Activated naive CD8-positive, alpha-beta T cell treated with anti-CD3 and anti-CD28 coated beads, Interleukin-2, amount 50 U/mL, for 24 hours (primary cell): ENCODE measurements around the gene PRR33.
"Not testable (repeated sequence)": the region's sequence is repeated elsewhere in the genome, so short reads cannot be mapped to it uniquely, and the experiment has no call there.

Experiments used
- ATAC-seq: fragments of 150-1000 bp; cut with Tn5 transposase; one replicate; pipeline ENCODE4 v1.10.0; 2021
- DNase-seq: peaks from one replicate; pipeline ENCODE4 v3.0.0; 2021
- H3K27ac Mint-ChIP-seq: one replicate; pipeline ENCODE4 v1.8.0; 2021; ENCODE audit warnings: mild to moderate bottlenecking, mixed read lengths
- H3K27me3 Mint-ChIP-seq: one replicate; pipeline ENCODE4 v1.8.0; 2021; ENCODE audit warnings: mixed read lengths
- H3K36me3 Mint-ChIP-seq: one replicate; pipeline ENCODE4 v1.8.0; 2021; ENCODE audit warnings: low read depth, mixed read lengths
- H3K4me1 Mint-ChIP-seq: one replicate; pipeline ENCODE4 v1.8.0; 2021; ENCODE audit warnings: mixed read lengths
- H3K4me3 Mint-ChIP-seq: one replicate; pipeline ENCODE4 v1.8.0; 2021; ENCODE audit warnings: mild to moderate bottlenecking, moderate library complexity, mixed read lengths
- H3K9me3 Mint-ChIP-seq: one replicate; pipeline ENCODE4 v1.8.0; 2021; ENCODE audit warnings: mixed read lengths

The PRR33 gene

GRCh38 chr11:1880746-1881441 lies 10.8 kb downstream of the PRR33 start:
- DNase-seq (peak; percentile 3), ATAC-seq (no peak)
- peaks cover 12% of the 10 kb centered on the region for H3K4me1 Mint-ChIP-seq
- H3K27me3 Mint-ChIP-seq: no peaks in the 10 kb centered on the region
- no peaks in the 10 kb centered on the region for H3K9me3 Mint-ChIP-seq
- H3K36me3 Mint-ChIP-seq: no peaks in the 10 kb centered on the region
- H3K4me3 Mint-ChIP-seq: no peak overlapping the region
- peak overlapping the region; percentile 64 for H3K27ac Mint-ChIP-seq

GRCh38 chr11:1879941-1880720 lies 11.6 kb downstream of the PRR33 start:
- H3K36me3 Mint-ChIP-seq: no peaks in the 10 kb centered on the region
- DNase-seq: peak; percentile 1
- H3K27ac Mint-ChIP-seq: no peak overlapping the region

GRCh38 chr11:1879342-1879940 lies 12.3 kb downstream of the PRR33 start:
- H3K4me1 Mint-ChIP-seq: peaks cover 12% of the 10 kb centered on the region
- H3K27ac Mint-ChIP-seq: no peak overlapping the region
- H3K4me3 Mint-ChIP-seq: no peak overlapping the region
- no peaks in the 10 kb centered on the region for H3K9me3 Mint-ChIP-seq
- H3K36me3 Mint-ChIP-seq: no peaks in the 10 kb centered on the region
- ATAC-seq: no peak
- peak; percentile 1 for DNase-seq
- H3K27me3 Mint-ChIP-seq: no peaks in the 10 kb centered on the region

More at GRCh38 chr11:1879941-1880720, 11.6 kb downstream of the PRR33 start:
- Mint-ChIP-seq H3K9me3 (no peaks in the 10 kb centered on the region), H3K4me1 (peaks cover 12% of the 10 kb centered on the region), H3K4me3 (no peak overlapping the region), H3K27me3 (no peaks in the 10 kb centered on the region)
- no peak for ATAC-seq

- H3K36me3 Mint-ChIP-seq: no peaks in the 10 kb centered on the region
- H3K27ac Mint-ChIP-seq: no peak overlapping the region
- DNase-seq: peak; percentile 2
- no peak for ATAC-seq
- H3K4me1 Mint-ChIP-seq: peaks cover 14% of the 10 kb centered on the region
- H3K4me3 Mint-ChIP-seq: no peak overlapping the region
- no peaks in the 10 kb centered on the region for H3K27me3 Mint-ChIP-seq
- H3K9me3 Mint-ChIP-seq: no peaks in the 10 kb centered on the region
These were observed 13.3 kb downstream of the PRR33 start for GRCh38 chr11:1878137-1879031.

GRCh38 chr11:1877211-1878136 lies 14.2 kb downstream of the PRR33 start:
- Mint-ChIP-seq H3K4me3 (no peak overlapping the region), H3K27ac (no peak overlapping the region), H3K36me3 (no peaks in the 10 kb centered on the region)

GRCh38 chr11:1876361-1877063 lies 15.2 kb downstream of the PRR33 start:
- H3K9me3 Mint-ChIP-seq: no peaks in the 10 kb centered on the region
- H3K27me3 Mint-ChIP-seq: no peaks in the 10 kb centered on the region
- peaks cover 18% of the 10 kb centered on the region for H3K4me1 Mint-ChIP-seq
- H3K27ac Mint-ChIP-seq: no peak overlapping the region
- ATAC-seq: no peak
- H3K36me3 Mint-ChIP-seq: no peaks in the 10 kb centered on the region
- H3K4me3 Mint-ChIP-seq: no peak overlapping the region
- peak; percentile 44 for DNase-seq

More at GRCh38 chr11:1877211-1878136, 14.2 kb downstream of the PRR33 start:
- H3K4me1 Mint-ChIP-seq: peaks cover 16% of the 10 kb centered on the region
- no peak for ATAC-seq
- H3K27me3 Mint-ChIP-seq: no peaks in the 10 kb centered on the region
- no peak for DNase-seq
- H3K9me3 Mint-ChIP-seq: no peaks in the 10 kb centered on the region

- not testable (repeated sequence) for H3K9me3 Mint-ChIP-seq, H3K4me3 Mint-ChIP-seq, ATAC-seq, H3K27me3 Mint-ChIP-seq, H3K36me3 Mint-ChIP-seq, DNase-seq, H3K27ac Mint-ChIP-seq
- H3K4me1 Mint-ChIP-seq: peaks cover 20% of the 10 kb centered on the region
These were observed 15.8 kb downstream of the PRR33 start for GRCh38 chr11:1875851-1876301.

GRCh38 chr11:1875093-1875850 lies 16.4 kb downstream of the PRR33 start:
- Mint-ChIP-seq H3K4me3 (no peak overlapping the region), H3K27me3 (no peaks in the 10 kb centered on the region), H3K36me3 (no peaks in the 10 kb centered on the region), H3K4me1 (peaks cover 23% of the 10 kb centered on the region), H3K9me3 (no peaks in the 10 kb centered on the region), H3K27ac (no peak overlapping the region)
- ATAC-seq (no peak), DNase-seq (no peak)

- DNase-seq, H3K36me3 Mint-ChIP-seq, ATAC-seq, H3K27ac Mint-ChIP-seq, H3K4me3 Mint-ChIP-seq, H3K9me3 Mint-ChIP-seq, H3K27me3 Mint-ChIP-seq: not testable (repeated sequence)
- H3K4me1 Mint-ChIP-seq: peaks cover 27% of the 10 kb centered on the region
These were observed 17.1 kb downstream of the PRR33 start for GRCh38 chr11:1874441-1875092.

- H3K9me3 Mint-ChIP-seq: not testable (repeated sequence)
These were observed 17.9 kb downstream of the PRR33 start for GRCh38 chr11:1873813-1874150.

GRCh38 chr11:1873048-1873812 lies 18.5 kb downstream of the PRR33 start:
- no peak for ATAC-seq
- H3K4me3 Mint-ChIP-seq: no peak overlapping the region
- DNase-seq: no peak
- H3K27me3 Mint-ChIP-seq: no peaks in the 10 kb centered on the region
- H3K27ac Mint-ChIP-seq: no peak overlapping the region
- H3K9me3 Mint-ChIP-seq: no peaks in the 10 kb centered on the region
- peaks cover 35% of the 10 kb centered on the region for H3K4me1 Mint-ChIP-seq
- no peaks in the 10 kb centered on the region for H3K36me3 Mint-ChIP-seq

More at GRCh38 chr11:1873813-1874150, 17.9 kb downstream of the PRR33 start:
- DNase-seq, ATAC-seq, H3K27ac Mint-ChIP-seq, H3K27me3 Mint-ChIP-seq, H3K4me3 Mint-ChIP-seq, H3K36me3 Mint-ChIP-seq: not testable (repeated sequence)
- peaks cover 35% of the 10 kb centered on the region for H3K4me1 Mint-ChIP-seq
